HCT116 (cell line): Measurements from ENCODE around the gene MRM3. TPM values are rescaled to one million over a fixed set of nuclear protein-coding genes. Genes with fewer than 3 reads are reported as not detected.

Experiments
- ATAC-seq: fragments of 200-7000 bp; cut with Tn5 transposase; 2 replicates; pipeline ENCODE4 v1.9.1; 2020; ENCODE audit warnings: mild to moderate bottlenecking, moderate library complexity
- BruUV-seq: library from RNA; stranded (reverse); fragments of 400-500 nt; replicated peaks from 2 replicates; lab custom pipeline; 2021; lab: Mats Ljungman, UMichigan
- CTCF ChIA-PET: fragments of 300-600 bp; sonication (Branson Sonifier 250); formaldehyde crosslinking; loops from one replicate; lab custom pipeline; 2021; ENCODE audit warnings: antibody characterized with exemption; lab: Charles Lee
- POLR2A ChIA-PET: fragments of 300-600, 350-600 bp; sonication (Branson Sonifier 250); formaldehyde crosslinking; loops from one replicate; lab custom pipeline; 2021; ENCODE audit warnings: antibody characterized with exemption; lab: Charles Lee
- RAD21 ChIA-PET, 2 experiments: fragments of 300-600 bp; sonication (Branson Sonifier 250); formaldehyde crosslinking; loops; one replicate each; lab custom pipeline; 2023; ENCODE audit warnings: low total read pairs in 2 of 2; ENCODE audit not compliant: uncharacterized antibody in 2 of 2, unreplicated experiment in 2 of 2, low non-redundant PET in 1 of 2; lab: Charles Lee
- DNase-seq: peaks from one replicate; pipeline ENCODE4 v3.0.0-alpha.2; 2010; ENCODE audit warnings: low read depth, low spot score
- H2AFZ ChIP-seq: fragments of 200-600 bp; shearing (Covaris generic), sonication (generic); 2 replicates; pipeline ENCODE4 v1.6.1; 2017; ENCODE audit warnings: low read depth, mixed run types, mixed read lengths, antibody characterized with exemption, low read length; ENCODE audit not compliant: poor library complexity, severe bottlenecking
- H3K27ac ChIP-seq: 2 replicates; pipeline ENCODE4 v1.5.1; 2012; ENCODE audit warnings: low read depth, low read length
- H3K27me3 ChIP-seq: fragments of 200-600 bp; sonication (generic); 2 replicates; pipeline ENCODE4 v1.6.1; 2016; ENCODE audit warnings: mixed run types, low read length, mixed read lengths; ENCODE audit not compliant: insufficient read depth
- H3K36me3 ChIP-seq, 2 experiments: fragments of 200-500 bp in 1 of 2; fragments of 200-600 bp in 1 of 2; sonication (Bioruptor generic) in 1 of 2; sonication (generic) in 1 of 2; 2 replicates each; pipeline versions ENCODE4 v1.5.1 to v1.6.1; 2014 to 2016; ENCODE audit warnings: low read length in 2 of 2, inconsistent platforms in 1 of 2, mixed read lengths in 1 of 2, mixed run types in 1 of 2; ENCODE audit not compliant: insufficient read depth in 2 of 2, control insufficient read depth in 1 of 2
- H3K4me1 ChIP-seq, 2 experiments: fragments of 200-600 bp in 1 of 2; sonication (generic) in 1 of 2; 2 replicates each; pipeline versions ENCODE4 v1.5.1 to v1.6.1; 2012 to 2017; ENCODE audit warnings: low read length in 2 of 2, inconsistent platforms in 1 of 2, mild to moderate bottlenecking in 1 of 2, mixed read lengths in 1 of 2, mixed run types in 1 of 2, moderate library complexity in 1 of 2; ENCODE audit not compliant: insufficient read depth in 2 of 2, control insufficient read depth in 1 of 2
- H3K4me2 ChIP-seq: fragments of 200-600 bp; sonication (generic); 2 replicates; pipeline ENCODE4 v1.6.1; 2017; ENCODE audit warnings: mixed run types, low read length, mixed read lengths
- H3K4me3 ChIP-seq, 2 experiments: fragments of 200-600 bp in 1 of 2; sonication (generic) in 1 of 2; replicated peaks in 1 of 2; 2 replicates each; pipeline ENCODE4 v1.5.1; 2011 to 2016; ENCODE audit warnings: low read length in 2 of 2, control low read depth in 1 of 2, low read depth in 1 of 2, mild to moderate bottlenecking in 1 of 2, mixed read lengths in 1 of 2, mixed run types in 1 of 2
- H3K79me2 ChIP-seq: fragments of 200-600 bp; sonication (generic); 2 replicates; pipeline ENCODE4 v1.6.1; 2017; ENCODE audit warnings: mild to moderate bottlenecking, mixed run types, low read length, moderate library complexity, mixed read lengths; ENCODE audit not compliant: insufficient read depth
- H3K9ac ChIP-seq: fragments of 200-600 bp; sonication (generic); 2 replicates; pipeline ENCODE4 v1.6.1; 2016; ENCODE audit warnings: low read length, mixed read lengths
- H3K9me2 ChIP-seq: fragments of 200-600 bp; sonication (generic), shearing (Covaris generic); 2 replicates; pipeline ENCODE4 v1.6.1; 2017; ENCODE audit warnings: mixed run types, mild to moderate bottlenecking, moderate library complexity; ENCODE audit not compliant: insufficient read depth
- H3K9me3 ChIP-seq, 2 experiments: fragments of 200-500 bp in 1 of 2; fragments of 200-600 bp in 1 of 2; sonication (Bioruptor generic) in 1 of 2; sonication (generic) in 1 of 2; 2 replicates each; pipeline ENCODE4 v1.6.1; 2014 to 2017; ENCODE audit warnings: low read length in 2 of 2, mixed read lengths in 2 of 2, inconsistent platforms in 1 of 2, low read depth in 1 of 2, mild to moderate bottlenecking in 1 of 2, mixed run types in 1 of 2, moderate library complexity in 1 of 2; ENCODE audit not compliant: control insufficient read depth in 1 of 2, insufficient read depth in 1 of 2
- H4K20me1 ChIP-seq: fragments of 200-600 bp; sonication (generic), shearing (Covaris generic); 2 replicates; pipeline ENCODE4 v1.6.1; 2017; ENCODE audit warnings: mixed run types, mild to moderate bottlenecking, moderate library complexity; ENCODE audit not compliant: insufficient read depth
- ATF3 ChIP-seq: IDR thresholded peaks from 2 replicates; pipeline ENCODE4 v1.6.1; 2012
- CEBPB ChIP-seq: IDR thresholded peaks from 2 replicates; pipeline ENCODE4 v1.6.1; 2012; ENCODE audit warnings: low read depth
- EZH2 ChIP-seq: fragments of 200-600 bp; sonication (generic); IDR thresholded peaks from 2 replicates; pipeline ENCODE4 v1.6.1; 2017; ENCODE audit warnings: antibody characterized with exemption, mixed run types
- FOSL1 ChIP-seq: IDR thresholded peaks from 2 replicates; pipeline ENCODE4 v1.6.1; 2012; ENCODE audit warnings: low read depth
- POLR2A ChIP-seq: IDR thresholded peaks from 2 replicates; pipeline ENCODE4 v1.7.0; 2011; ENCODE audit warnings: borderline replicate concordance; ENCODE audit not compliant: insufficient read depth, insufficient read length; ENCODE audit errors: extremely low read depth
- POLR2AphosphoS5 ChIP-seq: IDR thresholded peaks from 2 replicates; pipeline ENCODE4 v1.6.1; 2011; ENCODE audit warnings: mild to moderate bottlenecking, low read depth, low read length, moderate library complexity
- RAD21 ChIP-seq: IDR thresholded peaks from 2 replicates; pipeline ENCODE4 v1.6.1; 2012; ENCODE audit warnings: low read depth, mild to moderate bottlenecking
- REST ChIP-seq: IDR thresholded peaks from 2 replicates; pipeline ENCODE4 v1.6.1; 2012; ENCODE audit warnings: low read depth
- SP1 ChIP-seq: IDR thresholded peaks from 2 replicates; pipeline ENCODE4 v1.6.1; 2012; ENCODE audit warnings: low read depth
- YY1 ChIP-seq: IDR thresholded peaks from 2 replicates; pipeline ENCODE4 v1.6.1; 2011; ENCODE audit warnings: low read length, low read depth, moderate library complexity, mild to moderate bottlenecking; ENCODE audit not compliant: insufficient replicate concordance; ENCODE audit errors: extremely low read depth
- intact Hi-C: fragments of 100-400 bp; cut with micrococcal nuclease; formaldehyde crosslinking; loops from 2 replicates; pipeline ENCODE4 v1.10.0; 2022
- total RNA-seq: library from RNA; stranded (reverse); gene quantifications from one replicate; pipeline ENCODE4 v1.2.1, GENCODE V29; 2021; ENCODE audit not compliant: unreplicated experiment
- TF ChIP-seq, protein P1 (sequence below), 3 experiments: fragments of 200-600 bp in 1 of 3; sonication (generic) in 1 of 3; IDR thresholded peaks in 2 of 3; conservative IDR thresholded peaks in 1 of 3; 2 replicates each; pipeline ENCODE4 v1.5.1; 2012 to 2017; ENCODE audit warnings: low read depth in 2 of 3, low read length in 2 of 3, antibody characterized with exemption in 1 of 3, borderline replicate concordance in 1 of 3, control low read depth in 1 of 3, mild to moderate bottlenecking in 1 of 3, mixed read lengths in 1 of 3, mixed run types in 1 of 3, moderate library complexity in 1 of 3; ENCODE audit not compliant: insufficient read depth in 1 of 3

Gene MRM3
- total RNA-seq, 1 experiment from 2014 or later, result 32.6 TPM

DNA sequence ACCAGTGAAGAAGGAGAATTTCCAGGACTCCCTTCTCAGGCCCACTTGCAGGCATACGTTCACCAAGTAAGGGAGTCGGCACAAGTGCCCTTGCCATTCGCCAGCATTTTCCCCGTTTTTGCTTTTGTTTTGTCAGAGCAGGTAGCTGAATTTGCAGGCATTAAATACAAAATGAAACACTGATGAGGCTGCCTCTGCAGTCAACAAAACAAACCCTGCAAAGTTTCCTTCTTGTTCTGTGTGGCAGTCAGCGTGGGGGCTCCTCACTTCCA is 7.9 kb upstream of the MRM3 start:
- H3K9me3 ChIP-seq, result no peaks in the 10 kb centered on the region
- H3K36me3 ChIP-seq, result peaks cover 65 to 72% of the 10 kb centered on the region in 2 experiments
- ATAC-seq (no peak), DNase-seq (no peak)
- intact Hi-C loops, result no loop called here
- H3K9ac ChIP-seq, result no peak overlapping the region
- ChIA-PET POLR2A (no interaction called here), CTCF (no interaction called here), RAD21 (no interaction called here)
- H3K4me2 ChIP-seq, result no peak overlapping the region
- no peak overlapping the region for H2AFZ ChIP-seq
- no peaks in the 10 kb centered on the region for H3K9me2 ChIP-seq
- H3K79me2 ChIP-seq, result peaks cover 29% of the 10 kb centered on the region
- H3K27me3 ChIP-seq, result no peaks in the 10 kb centered on the region
- H3K4me3 ChIP-seq, result no peak overlapping the region
- TF ChIP-seq RAD21, result no peak
- BruUV-seq, result no TSS peak
- no peak overlapping the region for H3K27ac ChIP-seq
- H4K20me1 ChIP-seq, result no peaks in the 10 kb centered on the region
- no peaks in the 10 kb centered on the region for H3K4me1 ChIP-seq

DNA sequence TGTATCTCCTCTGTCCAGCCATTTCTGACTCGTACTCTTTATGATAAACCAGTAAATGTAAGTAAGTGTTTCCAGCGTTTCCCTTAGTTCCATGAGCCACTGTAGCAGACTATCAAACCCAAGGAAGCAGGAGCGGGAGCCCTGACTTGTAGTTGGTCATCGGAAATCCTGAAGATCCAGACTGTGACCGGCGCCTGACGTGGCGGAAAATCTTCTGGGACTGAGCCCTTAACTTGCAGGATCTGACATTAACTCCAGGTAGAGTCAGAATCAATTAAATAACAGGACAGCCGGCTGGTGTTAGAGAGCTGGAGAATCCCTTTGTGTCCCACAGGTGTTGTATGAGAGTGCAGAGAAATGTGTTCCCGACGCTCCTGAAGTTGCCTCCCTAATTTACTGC is 4.1 kb upstream of the MRM3 start:
- TF ChIP-seq SP1 (no peak), CEBPB (no peak), RAD21 (no peak), FOSL1 (no peak), YY1 (no peak), ATF3 (no peak), POLR2A (no peak), EZH2 (no peak), REST (no peak), POLR2AphosphoS5 (no peak)
- TF ChIP-seq, protein P1, sequence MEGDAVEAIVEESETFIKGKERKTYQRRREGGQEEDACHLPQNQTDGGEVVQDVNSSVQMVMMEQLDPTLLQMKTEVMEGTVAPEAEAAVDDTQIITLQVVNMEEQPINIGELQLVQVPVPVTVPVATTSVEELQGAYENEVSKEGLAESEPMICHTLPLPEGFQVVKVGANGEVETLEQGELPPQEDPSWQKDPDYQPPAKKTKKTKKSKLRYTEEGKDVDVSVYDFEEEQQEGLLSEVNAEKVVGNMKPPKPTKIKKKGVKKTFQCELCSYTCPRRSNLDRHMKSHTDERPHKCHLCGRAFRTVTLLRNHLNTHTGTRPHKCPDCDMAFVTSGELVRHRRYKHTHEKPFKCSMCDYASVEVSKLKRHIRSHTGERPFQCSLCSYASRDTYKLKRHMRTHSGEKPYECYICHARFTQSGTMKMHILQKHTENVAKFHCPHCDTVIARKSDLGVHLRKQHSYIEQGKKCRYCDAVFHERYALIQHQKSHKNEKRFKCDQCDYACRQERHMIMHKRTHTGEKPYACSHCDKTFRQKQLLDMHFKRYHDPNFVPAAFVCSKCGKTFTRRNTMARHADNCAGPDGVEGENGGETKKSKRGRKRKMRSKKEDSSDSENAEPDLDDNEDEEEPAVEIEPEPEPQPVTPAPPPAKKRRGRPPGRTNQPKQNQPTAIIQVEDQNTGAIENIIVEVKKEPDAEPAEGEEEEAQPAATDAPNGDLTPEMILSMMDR (IDR thresholded peaks at IDR 0.05 in 2 of 3, conservative IDR thresholded peaks at IDR 0.05 in 1 of 3; ENCODE audit: borderline replicate concordance in 1 of 3, insufficient read depth in 1 of 3, low read depth in 2 of 3, low read length in 2 of 3), result no peak
- TF ChIP-seq, all 23 proteins: peak for 0
- no peak for DNase-seq
- peaks cover 1 to 7% of the 10 kb centered on the region in 2 experiments; a peak in 2 of 4 replicates for H3K4me1 ChIP-seq
- H3K79me2 ChIP-seq, result peaks cover 65% of the 10 kb centered on the region
- H3K4me2 ChIP-seq, result no peak overlapping the region
- H3K9me2 ChIP-seq, result no peaks in the 10 kb centered on the region
- no peaks in the 10 kb centered on the region for H3K9me3 ChIP-seq
- no peak overlapping the region for H3K4me3 ChIP-seq
- CTCF ChIA-PET, result interaction anchor here (1.3 kb wide), 1 partner anchor 203 kb away, joined by 3 read pairs; no protein-coding TSS in a partner anchor
- H3K36me3 ChIP-seq, result peaks cover 37 to 45% of the 10 kb centered on the region in 2 experiments
- H4K20me1 ChIP-seq, result no peaks in the 10 kb centered on the region
- H3K27me3 ChIP-seq, result no peaks in the 10 kb centered on the region
- RAD21 ChIA-PET, result no interaction called here
- no peak overlapping the region for H3K9ac ChIP-seq
- no peak overlapping the region for H3K27ac ChIP-seq
- ATAC-seq, result no peak
- POLR2A ChIA-PET, result no interaction called here
- intact Hi-C loops, result no loop called here
- no TSS peak for BruUV-seq
- no peak overlapping the region for H2AFZ ChIP-seq
